Heart right ventricle (tissue), 16 donors: ENCODE results near the gene PTPRD. TPM values are rescaled to one million over a fixed set of nuclear protein-coding genes. Genes with fewer than 3 reads are reported as not detected.

Experiments
- ATAC-seq, 8 donors: fragments of 200-7000 bp; cut with Tn5 transposase; one replicate each; pipeline ENCODE4 v1.9.1; 2020; ENCODE audit warnings: mild to moderate bottlenecking in 8 of 8, moderate library complexity in 8 of 8, moderate number of reproducible peaks in 1 of 8
- DNase-seq, 2 donors: peaks; one replicate each; pipeline ENCODE4 v3.0.0-alpha.2; 2020
- H3K27ac ChIP-seq, 10 donors: fragments of 200-600 bp; sonication (generic) in 2 of 10; one replicate each; pipeline versions ENCODE4 v1.5.0 to v1.8.0; 2020 to 2022; ENCODE audit warnings: mild to moderate bottlenecking in 3 of 10
- H3K27me3 ChIP-seq, 7 donors: fragments of 200-600 bp; one replicate each; pipeline ENCODE4 v1.8.0; 2021 to 2022; ENCODE audit warnings: mild to moderate bottlenecking in 2 of 7
- H3K36me3 ChIP-seq, 9 donors: fragments of 200-600 bp; sonication (generic) in 1 of 9; one replicate each; pipeline versions ENCODE4 v1.5.0 to v1.8.0; 2020 to 2022; ENCODE audit warnings: mild to moderate bottlenecking in 2 of 9
- H3K4me1 ChIP-seq, 9 donors: fragments of 200-600 bp; sonication (generic) in 1 of 9; one replicate each; pipeline versions ENCODE4 v1.5.0 to v1.8.0; 2020 to 2022; ENCODE audit warnings: mild to moderate bottlenecking in 4 of 9
- H3K4me3 ChIP-seq, 10 donors: fragments of 200-600 bp; sonication (generic) in 2 of 10; one replicate each; pipeline versions ENCODE4 v1.5.0 to v1.8.0; 2020 to 2022; ENCODE audit warnings: mild to moderate bottlenecking in 7 of 10, moderate library complexity in 2 of 10
- H3K9me3 ChIP-seq, 11 donors: fragments of 200-600 bp in 10 of 11; sonication (generic) in 2 of 11; one replicate each; pipeline versions ENCODE4 v1.5.0 to v1.8.0; 2013 to 2022; ENCODE audit warnings: mild to moderate bottlenecking in 2 of 11, control low read depth in 1 of 11, moderate library complexity in 1 of 11
- WGBS, 2 donors: extraction: QIAGEN DNeasy Blood & Tissue Kit; methylation state at CpG; one replicate each; pipeline ENCODE4 v1.1.7; 2013; ENCODE audit warnings: inconsistent platforms in 1 of 2; 5-methylcytosine and 5-hydroxymethylcytosine counted together
- intact Hi-C, 10 donors: fragments of 100-400 bp; cut with DNase I; formaldehyde crosslinking; loops; one replicate each; pipeline versions ENCODE4 v1.11.1 to v1.14.2; 2022
- polyA plus RNA-seq, 2 donors: library from polyadenylated mRNA; stranded (reverse); fragments of 200-250 nt; gene quantifications; one replicate each; pipeline ENCODE4 v1.2.3, GENCODE V29; 2013
- total RNA-seq, 10 donors: library from RNA; stranded (reverse); fragmentation: NEBNext Ultra II Directional in 3 of 10; extraction: Animal tissue kit (Norgen Biotek cat#: 25700) in 3 of 10; gene quantifications; one replicate each; pipeline versions ENCODE4 v1.2.1 to v1.2.4, GENCODE V29; 2021 to 2023
- TF ChIP-seq, protein P1 (sequence below), 9 donors: fragments of 200-600 bp; sonication (generic) in 2 of 9; IDR thresholded peaks; one replicate each; pipeline versions ENCODE4 v1.5.0 to v1.8.0; 2021 to 2022; ENCODE audit warnings: antibody characterized with exemption in 9 of 9, mild to moderate bottlenecking in 5 of 9, moderate library complexity in 1 of 9
- donor health status: Arrhythmogenic right ventricular cardiomyopathy.
- donor health status: ischemic (EF 13 %, LVEDD 7.1; RV severe dilation, severe dysfunction).
- donor health status: healthy with polysubstance abuse.
- donor health status: DM: no; HTN: yes; CAD: no.
- donor health status: DM: no; HTN: no; CAD: no.
- donor health status: ischemic (EF 25% LVEDD 6.9; RV normal size, moderate dysfunction).
- donor health status: ischemic (EF 25% LVEDD 5.7; RV mildly dilated, moderate dysfunction).
- donor health status: healthy.
- donor health status: DM: yes; HTN: yes; CAD: no.
- donor health status: Ischemic cardiomyopathy.
- donor health status: ischemic (EF 35%, LVEDD 5.7; RV mildly dilated, moderate dysfunction).
- donor health status: nonischemic (EF 11% LVEDD 7.7; RV severe dilation, severe dysfunction).
- donor health status: DM: yes; HTN: yes; CAD: no.
- donor health status: PGD.
- donor health status: ischemic (EF 29% LVEDD 5.4; RV normal size, mild dysfunction).
- donor health status: nonischemic (EF 23%, LVEDD 6.1; RV moderate dilation, normal function).

The PTPRD gene
- total and polyA plus RNA-seq, 12 donors, result 1.4 to 25.2 (median 13.0) TPM

DNA sequence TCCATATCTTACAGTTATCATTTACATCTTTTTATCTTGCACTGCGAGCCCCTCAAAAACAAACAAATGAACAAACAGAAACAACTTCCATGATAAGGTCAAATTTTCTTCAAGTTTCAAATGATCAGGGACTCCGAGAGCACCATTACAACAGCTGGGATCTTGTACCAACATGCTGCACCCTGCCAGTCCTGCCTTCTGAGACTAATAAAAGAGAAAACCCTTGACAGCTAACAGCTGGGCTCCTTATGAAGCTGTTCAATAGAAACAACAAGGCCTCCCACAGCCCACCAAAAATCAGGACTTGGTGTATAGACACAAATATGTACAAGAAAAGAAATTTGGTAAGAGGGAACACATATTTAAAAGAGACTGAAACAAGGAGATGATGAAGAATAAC, 1828.0 kb downstream of the PTPRD start:
- Histone ChIP-seq H3K27me3 (no peaks in the 10 kb centered on the region), H3K9me3 (no peaks in the 10 kb centered on the region), H3K4me3 (peak overlapping the region in 1 of 10 donors; percentile 21), H3K4me1 (peaks cover 0 to 5% (median 0%) of the 10 kb centered on the region in 9 donors), H3K36me3 (no peaks in the 10 kb centered on the region), H3K27ac (peak overlapping the region in 3 of 10 donors; percentile 13 to 32 (median 15))
- 64% methylated on average over 2 of the region's 2 CpGs for WGBS, 2 donors
- TF ChIP-seq, protein P1, sequence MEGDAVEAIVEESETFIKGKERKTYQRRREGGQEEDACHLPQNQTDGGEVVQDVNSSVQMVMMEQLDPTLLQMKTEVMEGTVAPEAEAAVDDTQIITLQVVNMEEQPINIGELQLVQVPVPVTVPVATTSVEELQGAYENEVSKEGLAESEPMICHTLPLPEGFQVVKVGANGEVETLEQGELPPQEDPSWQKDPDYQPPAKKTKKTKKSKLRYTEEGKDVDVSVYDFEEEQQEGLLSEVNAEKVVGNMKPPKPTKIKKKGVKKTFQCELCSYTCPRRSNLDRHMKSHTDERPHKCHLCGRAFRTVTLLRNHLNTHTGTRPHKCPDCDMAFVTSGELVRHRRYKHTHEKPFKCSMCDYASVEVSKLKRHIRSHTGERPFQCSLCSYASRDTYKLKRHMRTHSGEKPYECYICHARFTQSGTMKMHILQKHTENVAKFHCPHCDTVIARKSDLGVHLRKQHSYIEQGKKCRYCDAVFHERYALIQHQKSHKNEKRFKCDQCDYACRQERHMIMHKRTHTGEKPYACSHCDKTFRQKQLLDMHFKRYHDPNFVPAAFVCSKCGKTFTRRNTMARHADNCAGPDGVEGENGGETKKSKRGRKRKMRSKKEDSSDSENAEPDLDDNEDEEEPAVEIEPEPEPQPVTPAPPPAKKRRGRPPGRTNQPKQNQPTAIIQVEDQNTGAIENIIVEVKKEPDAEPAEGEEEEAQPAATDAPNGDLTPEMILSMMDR (IDR thresholded peaks at IDR 0.05), result no peak
- ATAC-seq (no peak), DNase-seq (no peak)
- intact Hi-C loops, result loop anchor here in 1 of 10 donors (5.0 kb wide), 1 partner anchor 48 kb away; no protein-coding TSS in a partner anchor

DNA sequence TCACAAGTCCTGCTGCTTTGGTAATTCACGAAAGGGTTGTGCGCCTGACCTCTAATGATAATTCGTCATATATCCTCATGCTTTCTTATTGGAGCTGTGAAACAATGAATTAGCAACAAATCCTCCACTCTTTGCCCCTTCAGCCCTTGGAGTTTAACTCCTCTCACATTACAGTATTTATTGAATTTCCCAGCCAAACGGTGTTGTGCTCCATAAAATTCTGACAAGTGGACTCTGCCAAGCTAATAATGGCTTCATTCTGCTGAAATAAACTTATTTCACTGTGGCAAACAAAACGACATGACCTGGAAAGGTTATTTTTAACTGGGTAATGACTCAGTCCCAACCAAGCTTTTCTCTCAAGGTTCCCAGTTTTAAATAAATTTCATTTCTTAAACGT, 1828.9 kb downstream of the PTPRD start:
- Histone ChIP-seq H3K4me1 (peaks cover 0 to 5% (median 0%) of the 10 kb centered on the region in 9 donors), H3K27ac (peak overlapping the region in 1 of 10 donors; percentile 13), H3K27me3 (no peaks in the 10 kb centered on the region), H3K9me3 (no peaks in the 10 kb centered on the region), H3K36me3 (no peaks in the 10 kb centered on the region), H3K4me3 (no peak overlapping the region)
- no peak for ATAC-seq
- 67 to 73% methylated on average over 6 of the region's 6 CpGs for WGBS, 2 donors
- TF ChIP-seq, protein P1 (IDR thresholded peaks at IDR 0.05), result no peak
- no peak for DNase-seq
- intact Hi-C loops, result no loop called here

DNA sequence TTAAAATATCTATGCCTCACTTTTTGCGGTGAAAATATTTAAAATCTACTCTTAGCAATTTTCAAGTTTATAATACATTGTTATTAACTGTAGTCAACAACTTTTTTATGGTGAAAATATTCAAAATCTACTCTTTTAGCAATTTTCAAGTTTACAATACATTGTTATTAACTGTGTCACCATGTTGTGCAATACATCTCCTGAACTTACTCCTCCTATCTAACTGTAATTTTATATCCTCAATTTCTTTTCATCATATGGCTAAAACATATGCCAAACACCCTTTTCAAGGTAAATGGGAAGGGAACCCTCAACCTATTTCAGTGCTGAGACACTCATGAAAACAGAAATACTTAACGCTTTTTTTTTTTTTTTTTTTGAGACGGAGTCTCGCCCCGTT, 1830.6 kb downstream of the PTPRD start:
- intact Hi-C loops, result no loop called here
- no peak for DNase-seq
- TF ChIP-seq, protein P1 (IDR thresholded peaks at IDR 0.05), result no peak

DNA sequence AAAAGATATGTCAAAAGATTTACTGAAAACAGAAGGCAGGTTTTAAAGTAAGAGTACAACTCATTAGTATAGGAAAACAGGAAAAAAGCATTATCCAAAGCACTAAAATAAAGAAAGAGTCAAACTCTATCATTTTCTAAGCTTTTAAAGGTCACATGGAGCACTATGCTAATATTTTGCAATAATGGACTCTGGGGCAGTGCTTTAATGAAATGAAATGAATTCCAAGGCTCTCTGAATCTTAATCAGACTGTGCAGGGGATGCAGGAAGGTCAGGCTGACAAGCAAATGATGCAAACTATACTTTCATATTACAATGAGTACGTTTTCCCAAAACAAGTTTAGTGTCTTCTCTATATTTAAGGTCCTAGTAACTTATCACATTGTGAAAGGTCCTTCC, 1831.3 kb downstream of the PTPRD start:
- no peak for DNase-seq
- H3K4me1 ChIP-seq, result peaks cover 0 to 5% (median 0%) of the 10 kb centered on the region in 9 donors

More for the DNA sequence above, 1830.6 kb downstream of the PTPRD start:
- no peaks in the 10 kb centered on the region for H3K9me3 ChIP-seq
- H3K36me3 ChIP-seq, result no peaks in the 10 kb centered on the region
- no peaks in the 10 kb centered on the region for H3K27me3 ChIP-seq
- H3K4me1 ChIP-seq, result peaks cover 0 to 5% (median 0%) of the 10 kb centered on the region in 9 donors
- H3K27ac ChIP-seq, result no peak overlapping the region
- ATAC-seq, result no peak
- no peak overlapping the region for H3K4me3 ChIP-seq
- 97 to 99% methylated on average over 5 of the region's 5 CpGs for WGBS, 2 donors

More for the DNA sequence above, 1831.3 kb downstream of the PTPRD start:
- H3K4me3 ChIP-seq, result no peak overlapping the region
- H3K27ac ChIP-seq, result no peak overlapping the region
- intact Hi-C loops, result no loop called here
- no peaks in the 10 kb centered on the region for H3K9me3 ChIP-seq
- H3K27me3 ChIP-seq, result no peaks in the 10 kb centered on the region
- WGBS, 2 donors, result 48 to 70% methylated on average over 1 of the region's 1 CpG
- no peaks in the 10 kb centered on the region for H3K36me3 ChIP-seq
- peak in 1 of 8 donors; percentile 42 for ATAC-seq
- TF ChIP-seq, protein P1 (IDR thresholded peaks at IDR 0.05), result no peak
